Activated T-cell treated with anti-CD3 and anti-CD28 coated beads for 24 hours (primary cell): ENCODE data around the gene CKMT2.

Experiments
- DNase-seq: peaks from one replicate; pipeline ENCODE4 v3.0.0-alpha.2; 2020; ENCODE audit warnings: low read depth

CKMT2 gene

GRCh38 chr5:81216152-81216551 is 17.0 kb upstream of the CKMT2 start:
- DNase-seq: no peak

GRCh38 chr5:81219389-81219788 is 13.7 kb upstream of the CKMT2 start:
- DNase-seq: no peak

GRCh38 chr5:81222285-81222684 is 10.8 kb upstream of the CKMT2 start:
- DNase-seq: no peak

- DNase-seq: no peak
Observed at GRCh38 chr5:81225463-81225862, 7.7 kb upstream of the CKMT2 start.

- no peak for DNase-seq
Observed at GRCh38 chr5:81226286-81226685, 6.8 kb upstream of the CKMT2 start.

DNA sequence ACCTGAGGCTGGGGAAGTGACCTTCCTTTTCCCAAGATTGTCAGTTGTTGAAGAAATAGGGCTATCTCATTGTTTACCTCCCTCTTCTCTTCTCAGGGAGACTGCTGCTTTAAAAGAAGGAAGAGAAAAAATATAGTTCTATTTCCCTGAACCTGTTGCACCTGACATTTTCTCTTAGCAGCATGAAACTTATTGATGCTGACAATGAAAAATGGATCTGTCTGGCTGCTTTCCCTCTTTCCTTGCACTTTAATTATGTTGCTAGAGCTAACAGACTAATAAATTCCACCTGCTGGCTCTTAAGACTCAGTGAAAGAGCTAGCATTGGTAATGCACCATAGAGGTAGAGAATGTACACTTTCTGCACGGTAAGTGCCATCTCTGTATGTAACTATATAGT is 6.2 kb upstream of the CKMT2 start:
- no peak for DNase-seq

DNA sequence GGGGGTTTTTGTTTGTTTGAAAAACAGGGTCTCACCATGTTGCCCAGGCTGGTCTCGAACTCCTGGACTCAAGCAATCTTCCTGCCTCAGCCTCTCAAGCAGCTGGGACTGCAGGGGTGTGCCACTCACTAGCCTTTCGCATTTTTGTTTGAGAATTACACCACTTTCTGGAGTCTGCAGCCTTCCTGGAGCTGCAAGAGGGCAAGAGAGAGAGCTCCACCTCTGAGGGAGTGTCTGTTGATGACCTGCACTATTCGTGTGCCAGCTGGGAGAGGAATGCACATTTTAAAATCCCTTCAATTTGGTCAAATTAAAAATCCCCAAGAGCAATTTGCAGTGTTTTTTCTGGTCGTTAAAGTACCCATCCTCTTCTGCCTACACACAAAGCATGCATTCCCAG is 5.0 kb upstream of the CKMT2 start:
- no peak for DNase-seq

GRCh38 chr5:81230416-81230815 is 2.7 kb upstream of the CKMT2 start:
- DNase-seq: no peak

GRCh38 chr5:81232464-81233079 is 550 bp upstream of the CKMT2 start:
- DNase-seq: no peak

DNA sequence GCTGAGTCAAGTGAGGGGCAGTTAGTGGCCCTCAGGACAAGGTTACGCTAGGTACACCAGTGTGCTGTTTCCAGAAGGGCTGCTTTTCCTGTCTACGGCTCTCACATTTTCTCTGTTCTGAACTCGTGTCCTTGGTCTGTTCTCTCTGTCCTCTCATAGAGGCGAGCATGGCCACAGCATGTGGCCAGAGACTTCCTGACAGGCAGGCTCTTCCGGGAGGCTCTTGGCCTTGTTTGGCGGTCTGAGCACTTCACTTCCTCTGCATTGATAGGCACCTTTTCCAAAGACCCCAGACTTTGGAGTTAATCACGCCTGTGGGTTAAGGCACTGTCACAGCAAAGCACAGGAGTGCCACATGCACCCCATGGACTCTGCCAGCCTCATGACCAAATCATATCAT is 1.2 kb downstream of the CKMT2 start:
- DNase-seq: no peak

GRCh38 chr5:81234801-81235200 is 1.7 kb downstream of the CKMT2 start:
- no peak for DNase-seq

DNA sequence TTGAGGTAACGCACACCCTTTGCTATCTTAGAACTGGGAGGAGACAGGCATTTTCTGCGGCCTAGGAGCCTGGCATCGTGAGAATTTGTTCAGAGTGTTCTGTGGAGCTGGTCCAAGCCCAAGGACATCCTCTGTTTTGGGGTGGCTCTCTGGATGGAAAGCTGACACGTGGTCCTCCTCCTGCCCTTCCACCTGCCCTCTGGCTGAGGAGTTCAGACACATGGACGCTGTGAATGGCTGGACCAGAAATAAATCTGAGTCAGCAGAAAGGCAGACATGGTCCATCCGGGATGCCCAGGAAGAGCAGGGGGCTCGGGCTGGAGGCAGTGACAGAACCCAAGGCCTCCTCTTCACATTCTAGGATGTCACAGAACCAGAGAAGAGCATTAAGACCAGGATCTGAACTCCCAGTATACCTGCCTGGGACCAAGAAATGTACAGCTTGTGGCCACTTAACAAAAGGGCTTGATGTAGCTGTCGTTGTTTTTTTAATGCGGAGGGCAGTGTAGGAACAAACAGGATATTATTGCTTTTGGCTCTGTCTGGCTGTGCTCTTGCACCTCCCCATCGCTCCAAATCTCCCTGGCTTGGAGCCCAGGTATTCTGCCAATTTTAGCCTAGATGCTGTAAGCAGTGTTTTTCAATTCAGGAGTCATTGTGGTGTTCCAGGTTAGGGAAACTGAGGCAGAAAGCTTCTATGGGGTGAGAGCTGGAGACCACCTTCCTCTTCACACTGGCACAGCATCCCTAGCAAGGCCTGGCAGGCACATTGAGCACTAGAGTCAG is 2.4 kb downstream of the CKMT2 start:
- DNase-seq: no peak

GRCh38 chr5:81238460-81238859 is 5.3 kb downstream of the CKMT2 start:
- DNase-seq: no peak

GRCh38 chr5:81239613-81240012 is 6.5 kb downstream of the CKMT2 start:
- no peak for DNase-seq

- no peak for DNase-seq
Observed at GRCh38 chr5:81241001-81241400, 7.9 kb downstream of the CKMT2 start.

- DNase-seq: no peak
Observed at GRCh38 chr5:81241961-81242648, 9.0 kb downstream of the CKMT2 start.

DNA sequence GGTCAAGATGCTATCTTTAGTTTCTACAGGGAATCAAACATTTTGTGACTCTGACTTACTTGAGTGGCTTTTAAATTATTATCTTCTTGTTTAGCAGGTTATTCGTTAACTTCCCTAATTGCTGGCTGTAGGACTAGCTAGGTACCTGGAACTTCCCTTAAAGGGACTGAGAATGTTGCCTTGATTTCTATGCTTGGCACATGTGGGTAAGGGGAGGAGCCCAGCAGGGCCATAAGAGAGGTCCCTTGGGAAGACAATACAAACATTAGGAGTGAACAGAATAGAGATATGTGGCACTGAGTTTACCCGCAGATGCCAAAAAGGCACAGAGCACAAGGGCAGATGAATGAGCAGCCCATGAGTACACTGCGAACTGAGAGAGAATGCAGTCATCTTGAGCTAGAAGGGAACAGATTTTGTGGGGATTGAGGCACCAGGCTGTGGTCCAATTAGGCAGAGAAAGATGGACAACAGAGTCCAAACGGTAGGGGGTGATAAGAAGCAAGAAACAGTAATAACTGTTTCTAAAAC is 9.8 kb downstream of the CKMT2 start:
- DNase-seq: no peak

DNA sequence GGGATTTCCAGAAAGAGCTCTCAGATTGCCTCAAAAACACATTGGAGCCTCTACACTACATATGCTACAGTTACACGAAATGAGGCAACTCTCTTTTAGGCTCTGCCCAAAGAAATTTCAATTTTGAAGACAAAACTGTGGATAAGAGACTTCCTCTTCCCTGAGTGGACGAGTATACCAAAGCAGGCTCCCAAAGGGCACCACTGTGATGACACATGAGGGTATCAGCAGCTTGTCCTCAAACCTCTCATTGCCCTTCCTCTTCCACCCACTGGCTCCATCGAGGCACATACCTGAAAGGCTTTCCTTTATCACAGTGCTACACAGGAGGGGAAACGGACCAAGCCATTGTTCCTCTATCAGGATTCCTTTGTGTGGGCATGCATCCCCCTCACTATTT is 11.3 kb downstream of the CKMT2 start:
- no peak for DNase-seq

- no peak for DNase-seq
Observed at GRCh38 chr5:81245871-81246235, 12.7 kb downstream of the CKMT2 start.

DNA sequence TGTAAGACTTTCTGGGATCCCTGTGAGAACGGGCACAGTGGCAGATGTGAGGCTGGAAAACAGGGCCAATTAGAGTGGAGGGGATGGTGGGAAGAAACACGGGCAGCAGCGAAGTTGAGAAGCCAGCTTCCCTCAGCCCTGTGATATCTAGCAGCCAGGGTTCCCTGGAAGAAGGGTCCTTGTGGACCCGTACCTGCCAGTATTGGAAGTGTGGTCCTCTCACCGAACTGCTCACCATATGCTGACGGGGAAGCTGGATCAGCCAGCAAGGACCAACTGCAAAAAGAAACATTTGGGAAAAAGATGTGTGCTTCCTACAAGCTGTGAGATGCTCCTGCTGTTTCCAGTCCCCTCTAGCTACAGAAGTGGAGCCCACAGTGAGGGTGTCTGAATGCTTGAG is 13.6 kb downstream of the CKMT2 start:
- no peak for DNase-seq

DNA sequence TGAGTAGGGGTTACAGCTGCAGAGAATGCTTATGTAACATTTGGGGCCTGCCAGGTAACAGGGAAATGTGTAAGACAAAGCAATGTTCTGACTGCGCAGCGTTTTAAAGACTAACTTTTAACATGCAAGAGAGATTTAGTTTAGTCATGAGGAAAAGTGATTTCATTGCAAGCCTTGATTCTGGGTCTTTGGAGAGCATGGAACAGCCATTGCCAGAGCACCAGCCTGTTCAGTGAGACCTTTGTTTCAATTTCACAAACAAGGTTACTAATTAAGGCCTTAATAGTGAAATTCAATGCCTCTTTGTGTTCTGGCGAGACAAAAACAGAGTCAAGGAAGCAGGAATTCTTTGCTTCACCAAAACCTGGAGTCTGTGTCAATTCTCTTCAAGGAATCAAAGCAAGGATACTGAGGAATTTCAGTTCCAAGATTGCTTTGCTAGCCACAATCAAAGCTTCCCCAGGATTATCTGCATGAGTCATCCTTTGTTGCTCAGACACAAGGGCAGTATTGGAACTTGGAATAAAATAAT is 14.4 kb downstream of the CKMT2 start:
- no peak for DNase-seq

- DNase-seq: no peak
Observed at GRCh38 chr5:81249240-81249639, 16.1 kb downstream of the CKMT2 start.

DNA sequence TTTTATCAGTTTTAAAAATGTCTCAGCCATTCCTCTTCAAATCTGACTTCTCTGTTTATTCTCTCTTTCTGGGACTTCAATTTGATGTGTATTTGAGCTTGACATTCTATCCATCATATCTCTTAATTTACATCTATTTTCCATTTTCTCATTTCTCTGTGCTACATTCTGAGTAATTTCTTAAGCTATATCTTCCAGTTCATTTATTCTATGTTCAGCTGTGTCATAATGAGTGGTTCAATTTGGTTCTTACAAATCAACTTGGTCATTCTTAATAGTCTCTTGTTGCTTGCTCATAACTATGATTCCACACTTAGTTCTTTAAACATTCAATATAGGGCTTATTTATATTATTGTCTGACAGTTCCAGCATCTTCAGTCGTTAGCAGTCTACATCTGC is 16.9 kb downstream of the CKMT2 start:
- DNase-seq: no peak
